ENCODE measurements around the gene ITGAD.

ITGAD gene

DNA sequence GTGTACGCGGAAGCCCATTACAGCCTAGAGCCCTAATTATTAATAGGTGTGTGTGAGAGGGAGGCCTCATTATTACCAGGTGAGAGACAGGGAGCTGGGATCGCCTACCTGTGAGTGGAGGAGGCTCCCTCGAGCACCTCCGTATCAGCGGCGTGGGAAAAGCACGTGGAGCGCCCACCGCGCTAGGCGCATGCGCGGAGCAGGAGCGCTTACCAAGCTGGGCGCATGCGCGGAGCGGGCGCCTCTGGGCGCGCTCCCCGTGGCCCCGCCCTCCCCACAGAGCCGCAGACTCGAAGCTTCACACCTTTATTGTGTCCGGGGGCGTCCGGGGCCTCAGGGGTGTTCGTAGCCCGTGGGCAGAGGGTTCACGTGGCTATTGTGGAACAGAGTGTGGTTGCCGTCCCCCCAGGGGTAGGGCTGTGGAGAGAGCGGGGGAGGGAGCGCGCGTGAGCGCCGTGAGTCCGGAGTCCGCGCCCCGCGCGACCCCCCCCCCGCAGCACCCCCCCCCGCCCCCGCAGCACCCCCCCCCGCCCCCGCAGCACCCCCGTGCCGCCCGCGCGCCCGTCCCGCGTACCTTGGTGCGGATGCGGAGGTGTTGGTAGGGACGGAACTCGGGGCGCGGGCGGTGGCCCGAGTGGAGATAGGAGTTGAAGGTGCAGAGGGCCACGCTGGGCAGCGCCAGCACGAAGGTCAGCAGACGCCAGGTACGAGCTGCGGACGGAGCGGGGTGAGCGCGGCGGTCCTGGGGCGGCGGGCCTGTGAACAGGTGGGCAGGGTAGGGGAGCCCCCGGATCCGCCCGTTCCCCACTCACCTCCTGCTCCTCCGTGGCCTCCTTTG, 34.5 kb downstream of the ITGAD start:
- TF ChIP-seq, protein P1, sequence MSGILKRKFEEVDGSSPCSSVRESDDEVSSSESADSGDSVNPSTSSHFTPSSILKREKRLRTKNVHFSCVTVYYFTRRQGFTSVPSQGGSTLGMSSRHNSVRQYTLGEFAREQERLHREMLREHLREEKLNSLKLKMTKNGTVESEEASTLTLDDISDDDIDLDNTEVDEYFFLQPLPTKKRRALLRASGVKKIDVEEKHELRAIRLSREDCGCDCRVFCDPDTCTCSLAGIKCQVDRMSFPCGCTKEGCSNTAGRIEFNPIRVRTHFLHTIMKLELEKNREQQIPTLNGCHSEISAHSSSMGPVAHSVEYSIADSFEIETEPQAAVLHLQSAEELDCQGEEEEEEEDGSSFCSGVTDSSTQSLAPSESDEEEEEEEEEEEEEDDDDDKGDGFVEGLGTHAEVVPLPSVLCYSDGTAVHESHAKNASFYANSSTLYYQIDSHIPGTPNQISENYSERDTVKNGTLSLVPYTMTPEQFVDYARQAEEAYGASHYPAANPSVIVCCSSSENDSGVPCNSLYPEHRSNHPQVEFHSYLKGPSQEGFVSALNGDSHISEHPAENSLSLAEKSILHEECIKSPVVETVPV (CRISPR knock-in tag; IDR thresholded peaks at IDR 0.05): no peak
- TF ChIP-seq RARB (CRISPR knock-in tag; IDR thresholded peaks at IDR 0.05): no peak
- ATAC-seq: no peak; the same call in 2 of the 3 replicates

DNA sequence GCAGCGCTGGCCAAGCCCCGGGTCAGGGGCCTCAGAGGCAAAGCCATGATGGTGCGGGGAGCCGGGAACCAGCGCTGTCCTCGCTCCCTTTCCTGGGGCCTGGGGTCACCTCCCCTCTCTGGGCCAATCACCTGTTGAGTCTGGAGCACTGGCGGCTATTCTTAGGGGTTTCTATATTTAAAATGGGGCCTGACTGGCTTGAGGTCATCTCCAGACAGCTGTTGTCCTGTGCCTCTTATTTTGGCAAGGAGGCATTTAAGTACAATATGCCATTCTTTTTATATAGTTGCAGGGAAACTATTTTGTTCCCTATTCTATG, 35.1 kb downstream of the ITGAD start, which contains the start of gene COX6A2:
Gene COX6A2 (minus strand): TSS at position 82 of the 319 bp plus-strand sequence. CDS start 35 bp downstream, at position 47.
- TF ChIP-seq, protein P2, sequence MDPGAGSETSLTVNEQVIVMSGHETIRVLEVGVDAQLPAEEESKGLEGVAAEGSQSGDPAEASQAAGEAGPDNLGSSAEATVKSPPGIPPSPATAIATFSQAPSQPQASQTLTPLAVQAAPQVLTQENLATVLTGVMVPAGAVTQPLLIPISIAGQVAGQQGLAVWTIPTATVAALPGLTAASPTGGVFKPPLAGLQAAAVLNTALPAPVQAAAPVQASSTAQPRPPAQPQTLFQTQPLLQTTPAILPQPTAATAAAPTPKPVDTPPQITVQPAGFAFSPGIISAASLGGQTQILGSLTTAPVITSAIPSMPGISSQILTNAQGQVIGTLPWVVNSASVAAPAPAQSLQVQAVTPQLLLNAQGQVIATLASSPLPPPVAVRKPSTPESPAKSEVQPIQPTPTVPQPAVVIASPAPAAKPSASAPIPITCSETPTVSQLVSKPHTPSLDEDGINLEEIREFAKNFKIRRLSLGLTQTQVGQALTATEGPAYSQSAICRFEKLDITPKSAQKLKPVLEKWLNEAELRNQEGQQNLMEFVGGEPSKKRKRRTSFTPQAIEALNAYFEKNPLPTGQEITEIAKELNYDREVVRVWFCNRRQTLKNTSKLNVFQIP (CRISPR knock-in tag; IDR thresholded peaks at IDR 0.05; ENCODE audit: borderline replicate concordance, low read depth): no peak
- TF ChIP-seq ZNF565 (CRISPR knock-in tag; conservative IDR thresholded peaks at IDR 0.05; ENCODE audit: low read depth) (no peak), ESRRG (CRISPR knock-in tag; IDR thresholded peaks at IDR 0.05) (no peak), TOX (CRISPR knock-in tag; IDR thresholded peaks at IDR 0.05; ENCODE audit: borderline replicate concordance) (no peak)
- no peak for ATAC-seq

DNA sequence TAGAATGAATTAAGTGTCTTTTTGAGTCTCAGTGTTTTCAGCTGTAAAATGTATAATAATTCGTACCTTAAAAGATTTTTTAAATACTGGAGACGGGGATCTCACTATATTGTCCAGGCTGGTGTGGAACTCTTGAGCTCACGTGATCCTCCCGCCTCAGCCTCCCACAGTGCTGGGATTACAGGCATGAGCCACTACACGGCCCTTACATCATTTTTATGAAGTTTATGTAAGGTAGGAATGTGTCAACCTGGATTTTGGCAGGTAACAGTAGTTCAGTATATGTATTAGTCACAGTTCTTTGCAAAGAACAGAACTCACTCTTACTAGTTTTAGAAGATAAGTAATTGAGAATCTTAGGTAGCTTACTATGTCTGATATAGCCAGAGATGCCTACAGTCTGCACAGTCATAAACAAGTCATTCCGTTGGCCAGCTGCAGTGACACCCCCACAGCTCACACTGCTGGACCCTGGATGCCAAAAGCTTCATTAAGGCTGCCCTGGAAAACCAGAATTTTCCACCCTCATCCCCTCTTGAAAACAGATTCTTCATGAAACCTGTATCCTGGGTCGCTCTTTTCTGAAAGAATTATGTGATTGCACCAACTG, 35.6 kb downstream of the ITGAD start:
- no peak; the same call in 2 of the 3 replicates for ATAC-seq
- TF ChIP-seq TCF4 (CRISPR knock-in tag; IDR thresholded peaks at IDR 0.05; ENCODE audit: borderline replicate concordance): no peak
- TF ChIP-seq, protein P3, sequence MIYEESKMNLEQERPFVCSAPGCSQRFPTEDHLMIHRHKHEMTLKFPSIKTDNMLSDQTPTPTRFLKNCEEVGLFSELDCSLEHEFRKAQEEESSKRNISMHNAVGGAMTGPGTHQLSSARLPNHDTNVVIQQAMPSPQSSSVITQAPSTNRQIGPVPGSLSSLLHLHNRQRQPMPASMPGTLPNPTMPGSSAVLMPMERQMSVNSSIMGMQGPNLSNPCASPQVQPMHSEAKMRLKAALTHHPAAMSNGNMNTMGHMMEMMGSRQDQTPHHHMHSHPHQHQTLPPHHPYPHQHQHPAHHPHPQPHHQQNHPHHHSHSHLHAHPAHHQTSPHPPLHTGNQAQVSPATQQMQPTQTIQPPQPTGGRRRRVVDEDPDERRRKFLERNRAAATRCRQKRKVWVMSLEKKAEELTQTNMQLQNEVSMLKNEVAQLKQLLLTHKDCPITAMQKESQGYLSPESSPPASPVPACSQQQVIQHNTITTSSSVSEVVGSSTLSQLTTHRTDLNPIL (CRISPR knock-in tag; IDR thresholded peaks at IDR 0.05; ENCODE audit: low read depth): no peak
- TF ChIP-seq, protein P1 (CRISPR knock-in tag; IDR thresholded peaks at IDR 0.05): no peak
- TF ChIP-seq SNAI2 (CRISPR knock-in tag; IDR thresholded peaks at IDR 0.05): no peak
- no peak for TF ChIP-seq ESRRG (CRISPR knock-in tag; IDR thresholded peaks at IDR 0.05)
- no peak for TF ChIP-seq GLIS3 (CRISPR knock-in tag; IDR thresholded peaks at IDR 0.05)
- no peak for TF ChIP-seq ISL1 (CRISPR knock-in tag; IDR thresholded peaks at IDR 0.05)
- no peak for TF ChIP-seq ARNTL (CRISPR knock-in tag; IDR thresholded peaks at IDR 0.05; ENCODE audit: borderline replicate concordance, low read depth)
- no peak for TF ChIP-seq ZNF8 (CRISPR knock-in tag; IDR thresholded peaks at IDR 0.05)
- no peak for TF ChIP-seq RARB (CRISPR knock-in tag; IDR thresholded peaks at IDR 0.05)
- TF ChIP-seq, protein P4, sequence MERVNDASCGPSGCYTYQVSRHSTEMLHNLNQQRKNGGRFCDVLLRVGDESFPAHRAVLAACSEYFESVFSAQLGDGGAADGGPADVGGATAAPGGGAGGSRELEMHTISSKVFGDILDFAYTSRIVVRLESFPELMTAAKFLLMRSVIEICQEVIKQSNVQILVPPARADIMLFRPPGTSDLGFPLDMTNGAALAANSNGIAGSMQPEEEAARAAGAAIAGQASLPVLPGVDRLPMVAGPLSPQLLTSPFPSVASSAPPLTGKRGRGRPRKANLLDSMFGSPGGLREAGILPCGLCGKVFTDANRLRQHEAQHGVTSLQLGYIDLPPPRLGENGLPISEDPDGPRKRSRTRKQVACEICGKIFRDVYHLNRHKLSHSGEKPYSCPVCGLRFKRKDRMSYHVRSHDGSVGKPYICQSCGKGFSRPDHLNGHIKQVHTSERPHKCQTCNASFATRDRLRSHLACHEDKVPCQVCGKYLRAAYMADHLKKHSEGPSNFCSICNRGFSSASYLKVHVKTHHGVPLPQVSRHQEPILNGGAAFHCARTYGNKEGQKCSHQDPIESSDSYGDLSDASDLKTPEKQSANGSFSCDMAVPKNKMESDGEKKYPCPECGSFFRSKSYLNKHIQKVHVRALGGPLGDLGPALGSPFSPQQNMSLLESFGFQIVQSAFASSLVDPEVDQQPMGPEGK (CRISPR knock-in tag; IDR thresholded peaks at IDR 0.05; ENCODE audit: borderline replicate concordance): no peak
- TF ChIP-seq, protein P5, sequence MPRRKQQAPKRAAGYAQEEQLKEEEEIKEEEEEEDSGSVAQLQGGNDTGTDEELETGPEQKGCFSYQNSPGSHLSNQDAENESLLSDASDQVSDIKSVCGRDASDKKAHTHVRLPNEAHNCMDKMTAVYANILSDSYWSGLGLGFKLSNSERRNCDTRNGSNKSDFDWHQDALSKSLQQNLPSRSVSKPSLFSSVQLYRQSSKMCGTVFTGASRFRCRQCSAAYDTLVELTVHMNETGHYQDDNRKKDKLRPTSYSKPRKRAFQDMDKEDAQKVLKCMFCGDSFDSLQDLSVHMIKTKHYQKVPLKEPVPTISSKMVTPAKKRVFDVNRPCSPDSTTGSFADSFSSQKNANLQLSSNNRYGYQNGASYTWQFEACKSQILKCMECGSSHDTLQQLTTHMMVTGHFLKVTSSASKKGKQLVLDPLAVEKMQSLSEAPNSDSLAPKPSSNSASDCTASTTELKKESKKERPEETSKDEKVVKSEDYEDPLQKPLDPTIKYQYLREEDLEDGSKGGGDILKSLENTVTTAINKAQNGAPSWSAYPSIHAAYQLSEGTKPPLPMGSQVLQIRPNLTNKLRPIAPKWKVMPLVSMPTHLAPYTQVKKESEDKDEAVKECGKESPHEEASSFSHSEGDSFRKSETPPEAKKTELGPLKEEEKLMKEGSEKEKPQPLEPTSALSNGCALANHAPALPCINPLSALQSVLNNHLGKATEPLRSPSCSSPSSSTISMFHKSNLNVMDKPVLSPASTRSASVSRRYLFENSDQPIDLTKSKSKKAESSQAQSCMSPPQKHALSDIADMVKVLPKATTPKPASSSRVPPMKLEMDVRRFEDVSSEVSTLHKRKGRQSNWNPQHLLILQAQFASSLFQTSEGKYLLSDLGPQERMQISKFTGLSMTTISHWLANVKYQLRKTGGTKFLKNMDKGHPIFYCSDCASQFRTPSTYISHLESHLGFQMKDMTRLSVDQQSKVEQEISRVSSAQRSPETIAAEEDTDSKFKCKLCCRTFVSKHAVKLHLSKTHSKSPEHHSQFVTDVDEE (CRISPR knock-in tag; IDR thresholded peaks at IDR 0.05): no peak
- TF ChIP-seq BACH2 (CRISPR knock-in tag; IDR thresholded peaks at IDR 0.05; ENCODE audit: borderline replicate concordance): no peak
